COLO829 (cell line): Measurements from ENCODE around the gene CD36.
A peak's percentile ranks its signal among the peaks of the same experiment; 100 is the strongest.

Experiments
- DNase-seq: peaks from one replicate; pipeline ENCODE4 v3.0.0; 2012; ENCODE audit warnings: low spot score

Gene CD36

DNA sequence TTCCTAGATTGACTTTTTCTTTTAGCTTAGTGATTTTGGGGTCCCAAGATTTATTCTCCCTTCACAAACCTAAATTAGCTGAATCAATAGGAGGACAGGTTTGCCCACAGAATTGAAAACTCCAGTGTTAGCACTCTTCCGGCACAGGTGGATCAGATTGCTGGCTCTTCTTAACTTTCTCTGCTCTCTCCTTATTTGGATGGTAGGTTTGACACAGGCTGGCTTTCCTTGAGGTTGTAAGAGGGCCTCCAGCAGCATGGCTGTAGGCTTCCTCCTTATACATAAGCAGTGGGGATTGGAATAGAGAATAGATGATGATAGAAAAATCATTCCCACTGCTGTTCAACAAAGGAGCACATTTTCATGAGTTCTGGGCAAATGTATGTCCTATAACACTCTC is 9.4 kb upstream of the CD36 start:
- no peak for DNase-seq

DNA sequence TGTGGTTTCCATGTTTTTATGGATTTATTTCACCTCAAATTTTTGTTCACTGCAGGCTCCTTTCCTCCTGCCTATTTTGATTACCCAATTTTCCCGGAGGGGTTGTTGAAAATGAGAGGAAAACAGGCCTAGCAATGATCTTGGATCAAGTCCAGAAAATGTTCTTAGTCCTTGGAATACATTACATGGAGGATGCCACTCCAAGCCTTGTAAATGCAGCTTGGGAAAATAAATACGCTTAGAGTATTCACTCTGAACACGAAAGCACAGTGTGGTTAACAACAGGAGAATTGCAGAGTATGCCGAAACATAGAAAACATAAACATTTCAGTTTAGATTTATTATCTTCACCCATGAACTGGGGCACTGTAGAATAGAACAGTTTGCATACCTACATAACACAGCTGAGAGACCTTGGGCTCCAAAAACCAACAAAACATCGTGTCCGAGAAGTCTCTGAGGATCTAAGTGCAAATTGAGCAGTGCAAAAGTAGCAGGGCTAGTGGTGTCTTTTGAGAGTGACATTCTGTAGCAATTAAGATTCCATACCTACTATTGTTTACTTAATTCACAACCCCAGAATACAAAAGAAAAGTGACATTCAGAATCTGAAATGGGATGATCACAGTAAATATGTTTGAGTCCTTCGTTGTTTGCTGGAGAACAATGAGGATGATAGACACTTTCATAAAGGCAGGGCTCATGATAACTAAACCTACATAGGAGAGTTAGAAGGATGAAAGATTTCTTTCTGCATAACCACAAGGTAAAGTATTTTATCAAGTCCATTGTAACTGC is 7.6 kb upstream of the CD36 start:
- no peak for DNase-seq

DNA sequence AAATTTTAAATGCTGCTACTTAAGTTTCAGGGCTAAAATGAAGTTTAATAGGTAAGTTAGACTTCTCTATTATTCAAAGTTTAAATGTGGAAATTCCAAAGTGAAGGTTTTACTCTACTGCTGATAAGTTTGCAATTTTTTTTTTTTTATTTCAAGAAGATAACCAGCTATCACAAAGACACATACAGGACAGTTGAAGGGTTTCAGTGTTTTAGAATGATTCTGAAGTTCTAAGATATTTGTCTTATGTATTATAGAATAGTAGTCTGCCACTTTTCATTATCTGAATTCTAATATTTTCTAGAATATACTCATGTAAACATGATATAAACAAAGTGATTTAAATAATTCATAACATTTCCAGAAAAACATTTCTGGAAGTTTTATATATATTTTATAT is 7.0 kb upstream of the CD36 start:
- no peak for DNase-seq

DNA sequence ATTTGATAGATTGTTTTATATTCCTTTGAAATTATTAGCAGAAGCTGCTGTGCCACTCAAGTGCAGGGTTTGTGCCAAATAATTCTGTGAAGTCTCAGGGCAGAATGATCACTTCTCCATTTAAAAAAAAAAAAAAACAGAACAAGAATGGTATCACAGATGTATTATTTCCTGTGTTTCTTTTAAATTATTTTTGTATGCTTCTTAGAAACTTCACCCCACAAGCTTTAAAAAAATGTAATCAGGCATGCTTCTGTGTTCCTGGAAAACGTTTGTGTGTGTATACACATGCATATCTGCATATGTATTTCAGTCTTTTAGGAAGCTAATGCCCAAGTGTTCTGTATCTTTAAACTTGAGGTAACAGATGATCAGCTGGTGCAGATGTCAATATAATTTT is 6.3 kb upstream of the CD36 start:
- no peak for DNase-seq

DNA sequence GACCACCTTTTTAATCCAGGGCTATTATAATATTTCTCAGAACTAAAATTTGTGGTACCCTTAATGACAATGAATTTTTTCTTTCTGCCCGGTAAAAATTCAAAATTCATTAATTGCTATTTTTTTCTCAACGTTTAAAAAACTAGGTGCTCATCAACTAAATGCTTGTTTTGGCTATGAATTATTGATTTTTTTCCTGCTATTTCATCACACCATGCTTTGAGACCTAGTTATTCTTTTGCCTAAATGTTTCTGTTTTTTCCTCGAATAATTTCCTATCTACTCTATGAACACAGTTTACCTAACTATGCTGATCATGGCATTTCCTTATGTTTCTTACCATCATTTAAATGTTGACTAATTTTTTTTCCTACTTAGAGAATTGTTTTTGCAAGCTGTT is 5.6 kb upstream of the CD36 start:
- DNase-seq: no peak

DNA sequence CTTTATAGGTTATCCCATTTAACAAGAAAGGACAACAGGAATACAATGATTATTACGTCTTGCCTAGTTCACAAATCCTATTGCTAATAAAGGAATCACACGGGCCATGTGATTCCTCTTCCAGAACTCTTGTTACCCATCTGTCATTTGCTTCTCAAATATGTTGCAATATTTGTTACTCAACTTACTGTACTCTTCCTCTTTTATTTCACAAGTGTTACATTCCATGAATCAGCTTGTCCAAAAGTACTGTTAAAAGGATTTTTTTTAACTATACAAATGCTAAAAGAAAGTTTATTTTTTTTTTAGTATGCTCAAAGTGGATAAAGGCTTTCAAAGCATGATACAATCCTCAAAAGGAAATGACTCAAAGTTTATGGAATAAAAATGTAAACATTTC is 3.9 kb upstream of the CD36 start:
- DNase-seq: no peak

DNA sequence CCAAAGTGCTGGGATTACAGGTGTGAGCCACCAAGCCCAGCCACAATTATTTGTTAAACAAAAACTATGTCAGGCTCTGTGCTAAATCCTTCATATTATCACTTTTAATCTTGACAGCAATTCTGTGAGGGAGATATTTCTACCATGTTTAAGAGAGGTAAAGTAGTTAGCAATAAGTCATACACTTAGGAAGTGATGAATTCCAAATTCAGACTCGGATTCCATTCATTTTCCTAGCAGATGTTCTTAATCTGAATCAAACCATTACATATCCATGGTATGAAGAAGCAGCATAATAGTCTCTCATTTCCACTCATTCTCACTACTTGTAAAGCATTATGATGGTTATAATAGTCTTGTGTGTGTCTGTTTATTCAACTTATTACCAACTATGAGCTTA is 2.9 kb upstream of the CD36 start:
- no peak for DNase-seq

DNA sequence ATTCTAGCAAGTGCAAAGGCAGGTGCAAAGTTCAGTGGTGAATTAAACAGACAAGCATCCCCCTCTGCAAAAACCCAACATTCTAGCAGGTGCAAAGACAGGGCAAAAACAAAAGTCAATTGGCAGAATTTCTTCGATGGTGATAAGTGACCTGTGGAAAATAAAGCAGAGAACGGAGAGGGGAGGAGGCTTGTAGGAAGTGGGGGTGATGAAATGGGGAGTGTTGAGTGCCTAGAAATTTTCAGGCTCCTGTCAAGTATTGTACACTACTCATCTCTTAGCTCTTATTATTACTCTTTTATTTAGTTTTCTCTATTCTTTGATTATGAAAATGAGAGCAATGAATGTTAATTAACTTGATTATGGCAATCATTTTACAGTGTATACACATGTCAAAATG is 2.4 kb upstream of the CD36 start:
- no peak for DNase-seq

DNA sequence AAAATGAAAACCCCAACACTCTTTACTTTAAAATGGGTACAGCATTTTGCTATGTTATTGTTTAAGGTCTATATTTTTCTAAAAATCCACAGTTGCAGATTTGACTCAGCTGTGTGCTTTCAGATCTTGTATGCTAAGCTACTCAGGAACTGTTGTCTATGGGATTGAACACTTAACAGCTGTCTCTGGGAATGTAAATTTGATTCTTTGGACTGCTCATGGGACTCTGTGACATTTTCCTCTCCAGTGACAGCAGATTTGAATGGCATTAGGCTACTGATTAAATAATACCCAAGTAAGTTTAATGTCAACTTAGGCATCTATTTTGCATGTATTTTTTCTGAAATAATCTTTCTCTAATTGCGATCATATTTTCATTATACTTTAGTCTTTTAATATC is 1.7 kb upstream of the CD36 start:
- DNase-seq: no peak

DNA sequence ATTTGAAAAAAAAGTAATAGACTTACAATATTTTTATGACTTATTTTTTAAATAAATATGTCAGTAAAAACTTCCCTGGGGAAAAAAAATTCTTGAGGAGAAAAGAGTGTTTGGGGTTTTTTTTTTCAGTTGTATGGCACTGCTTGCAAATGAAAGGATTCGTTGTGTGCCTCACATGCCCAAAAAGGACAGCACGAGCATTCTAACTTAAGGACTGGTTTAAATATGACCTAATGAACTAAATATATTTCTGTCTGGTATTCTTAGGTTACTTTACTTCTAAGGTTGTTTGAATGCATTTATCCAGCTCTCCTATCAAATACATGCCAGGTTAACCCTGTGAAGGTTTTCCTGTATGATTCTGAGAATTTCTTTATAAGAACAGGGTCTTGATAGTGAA is 988 bp upstream of the CD36 start:
- peak; percentile 52 for DNase-seq

DNA sequence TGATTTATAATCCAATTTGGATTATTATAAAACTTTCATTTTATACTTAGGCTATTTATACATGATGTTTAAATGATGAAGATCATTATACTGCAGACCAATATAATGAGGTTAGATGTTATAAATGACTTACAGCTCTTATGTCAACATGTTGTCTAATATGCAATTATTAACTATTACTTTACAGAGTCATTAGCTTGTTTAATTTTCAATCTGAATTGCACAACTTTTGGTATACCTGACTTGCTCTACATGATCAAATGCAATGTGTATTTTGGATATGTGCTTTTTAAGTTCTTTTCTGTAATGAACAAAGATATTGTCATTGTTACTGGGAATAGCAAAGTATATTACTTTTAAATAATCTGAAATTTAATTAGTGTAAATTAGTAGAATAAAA is 569 bp downstream of the CD36 start:
- no peak for DNase-seq

DNA sequence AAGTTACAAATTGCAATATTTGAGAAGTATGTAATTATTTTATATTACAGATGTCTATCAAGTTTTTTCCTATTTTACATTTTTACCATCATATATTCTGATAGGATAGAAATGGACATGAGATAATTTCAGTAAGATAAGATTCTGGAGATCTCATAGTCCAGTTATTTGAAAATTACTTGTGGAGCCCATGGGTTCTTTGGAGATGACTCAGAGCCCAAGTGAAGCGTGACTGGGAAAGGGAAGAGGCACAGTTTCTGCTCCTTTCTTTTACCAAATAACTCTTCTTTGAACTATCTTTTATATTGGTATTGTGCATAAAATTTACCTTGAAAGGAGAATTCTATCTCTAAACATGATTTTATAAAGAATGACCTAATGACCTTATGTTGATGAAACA is 2.4 kb downstream of the CD36 start:
- DNase-seq: no peak

DNA sequence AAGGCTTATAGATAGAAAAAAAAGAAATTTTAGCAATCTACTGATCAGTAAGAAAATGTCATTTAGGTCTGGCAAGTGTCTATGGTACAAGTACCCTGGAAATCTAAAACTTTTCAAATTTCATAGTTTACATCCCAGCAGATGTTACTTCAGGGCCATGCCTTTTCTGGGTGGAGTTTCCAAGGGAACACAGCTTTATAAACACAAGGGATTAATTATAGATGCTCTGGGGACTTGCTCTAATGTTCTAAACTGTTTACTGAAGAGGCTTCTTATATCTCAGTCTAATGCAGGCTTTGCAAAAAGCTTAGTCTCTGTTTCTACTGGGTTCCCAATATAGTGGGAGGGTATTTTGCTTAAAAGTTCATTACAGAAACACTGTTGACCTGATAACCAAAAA is 3.1 kb downstream of the CD36 start:
- DNase-seq: no peak

DNA sequence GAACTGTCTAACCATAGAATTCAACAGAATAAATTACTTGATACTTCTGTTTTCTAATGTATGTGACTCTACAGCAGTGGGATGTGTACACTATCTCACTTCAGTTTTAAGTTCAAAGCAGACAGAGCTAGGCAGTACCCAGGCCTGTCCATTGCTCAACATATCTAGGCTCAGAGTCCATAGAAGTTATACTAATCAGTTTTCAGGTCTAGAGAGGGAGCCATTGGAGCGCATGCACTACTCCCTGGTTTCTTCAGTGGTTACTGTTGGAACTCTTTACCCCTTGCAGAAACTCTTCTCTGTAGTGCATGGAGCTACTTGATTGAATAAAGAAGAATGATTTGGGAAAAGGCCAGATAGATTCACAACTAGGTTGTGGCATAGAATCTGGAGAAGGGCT is 4.4 kb downstream of the CD36 start:
- no peak for DNase-seq

DNA sequence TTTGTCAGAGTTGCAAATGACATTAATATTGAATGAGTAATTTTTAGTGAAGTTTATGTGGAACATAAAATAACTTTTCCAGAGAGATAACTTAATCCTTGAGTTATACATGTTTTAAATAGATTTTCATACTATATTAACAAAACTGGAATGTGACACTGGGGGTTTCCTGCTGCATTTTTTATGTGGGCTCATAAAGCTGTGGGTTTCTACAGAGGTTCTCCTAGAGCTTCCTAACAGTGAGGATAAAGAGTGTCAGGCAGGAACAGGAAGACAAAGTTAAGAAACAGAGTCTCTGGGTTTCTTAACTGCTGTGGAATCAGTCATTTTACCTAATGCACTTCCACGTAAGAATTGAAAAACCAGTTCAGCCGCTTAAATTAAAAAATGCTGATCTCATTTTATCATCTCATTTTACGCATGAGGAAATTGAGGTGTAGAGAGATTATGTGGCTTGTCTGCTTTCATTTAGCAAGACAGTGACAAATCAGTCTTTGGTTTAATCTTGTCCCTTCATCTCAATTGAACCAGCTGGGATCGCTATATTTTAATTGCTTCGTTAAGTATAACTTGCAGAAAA is 5.0 kb downstream of the CD36 start:
- no peak for DNase-seq

DNA sequence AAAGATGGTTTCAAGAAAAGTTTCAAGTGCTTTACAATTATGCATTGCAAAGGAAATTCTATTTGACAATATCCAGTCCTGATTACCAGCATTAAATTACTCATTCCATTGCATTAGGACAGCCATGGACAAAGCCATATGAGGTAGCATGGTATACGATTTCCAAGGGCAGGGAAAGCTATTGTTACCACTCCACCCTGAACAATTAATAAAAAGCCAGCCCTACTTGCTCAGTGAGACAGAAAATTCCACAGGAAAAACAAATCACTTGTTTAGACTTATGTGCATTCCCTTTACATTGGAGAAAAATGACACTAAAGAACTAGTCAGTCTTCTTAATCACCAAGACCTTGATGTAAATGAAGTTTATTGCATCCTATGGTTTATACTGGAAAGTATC is 5.6 kb downstream of the CD36 start:
- DNase-seq: no peak

DNA sequence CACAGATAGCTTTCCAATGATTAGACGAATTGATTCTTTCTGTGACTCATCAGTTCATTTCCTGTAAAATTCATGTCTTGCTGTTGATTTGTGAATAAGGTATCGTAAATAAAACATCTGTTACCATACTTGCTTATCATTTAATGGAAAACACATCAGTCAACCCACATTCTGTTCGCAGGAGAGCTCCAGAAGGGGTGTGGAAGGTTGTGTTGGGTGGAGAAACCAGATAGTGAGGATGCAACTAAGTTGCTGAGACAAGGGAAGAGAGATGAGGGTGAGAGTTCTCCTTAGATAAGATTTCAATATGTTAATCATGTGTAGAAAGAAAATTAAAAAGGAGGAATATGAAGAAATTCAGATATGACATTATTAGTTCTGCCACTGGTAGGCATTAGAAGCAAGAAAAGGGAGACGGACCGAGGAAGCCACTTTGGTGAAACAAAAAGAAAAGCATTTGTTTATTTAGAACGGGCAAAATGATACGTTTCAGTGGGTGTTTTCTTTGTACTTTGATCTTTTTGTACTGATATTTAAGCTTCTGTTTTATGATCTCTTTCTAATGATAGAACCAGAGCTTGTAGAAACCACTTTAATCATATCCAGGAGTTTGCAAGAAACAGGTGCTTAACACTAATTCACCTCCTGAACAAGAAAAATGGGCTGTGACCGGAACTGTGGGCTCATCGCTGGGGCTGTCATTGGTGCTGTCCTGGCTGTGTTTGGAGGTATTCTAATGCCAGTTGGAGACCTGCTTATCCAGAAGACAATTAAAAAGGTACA is 7.8 kb downstream of the CD36 start:
- DNase-seq: no peak

DNA sequence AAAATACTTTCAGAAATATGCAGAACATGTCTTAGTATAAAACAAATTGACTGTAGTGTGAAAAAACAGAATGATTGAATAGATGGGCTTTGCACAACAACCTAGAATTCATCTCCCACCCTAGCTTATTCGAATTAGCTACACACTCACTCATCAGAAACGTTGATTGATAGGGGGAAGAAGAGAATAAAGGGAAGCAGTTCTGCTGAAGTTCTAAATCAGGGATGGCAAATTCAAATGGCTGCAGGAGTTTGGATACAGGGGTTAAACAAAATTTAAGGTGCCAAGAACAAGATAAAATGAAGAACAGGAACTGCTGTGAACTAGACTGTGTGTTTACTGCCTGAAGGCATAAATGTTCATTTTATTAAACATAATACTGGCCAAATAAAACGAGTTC is 9.0 kb downstream of the CD36 start:
- no peak for DNase-seq

DNA sequence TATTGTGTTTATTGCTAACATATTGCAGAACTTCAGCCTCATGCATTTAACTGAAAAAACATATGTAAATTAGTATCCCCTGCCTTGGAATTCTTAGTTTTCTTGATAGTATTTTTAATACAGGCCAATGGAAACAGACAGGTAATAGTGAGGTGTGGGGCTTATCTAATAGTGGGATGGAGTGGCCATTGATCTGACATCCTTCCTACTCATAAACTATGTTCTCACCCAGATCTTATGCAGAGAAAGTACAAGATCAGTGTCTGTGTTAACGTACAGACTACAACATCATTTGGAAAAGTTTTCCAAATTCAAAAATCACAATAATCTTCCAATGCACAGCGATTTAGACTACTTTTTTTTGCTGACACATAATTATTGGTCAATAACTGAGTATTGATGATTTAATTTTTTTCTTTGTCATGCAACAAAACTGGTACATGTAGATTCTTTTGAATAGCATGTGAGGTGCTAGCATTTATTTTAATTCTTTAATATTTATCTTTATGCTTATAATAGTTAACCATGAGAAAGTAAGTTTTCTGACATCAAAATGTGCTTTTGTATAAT is 9.7 kb downstream of the CD36 start:
- no peak for DNase-seq

DNA sequence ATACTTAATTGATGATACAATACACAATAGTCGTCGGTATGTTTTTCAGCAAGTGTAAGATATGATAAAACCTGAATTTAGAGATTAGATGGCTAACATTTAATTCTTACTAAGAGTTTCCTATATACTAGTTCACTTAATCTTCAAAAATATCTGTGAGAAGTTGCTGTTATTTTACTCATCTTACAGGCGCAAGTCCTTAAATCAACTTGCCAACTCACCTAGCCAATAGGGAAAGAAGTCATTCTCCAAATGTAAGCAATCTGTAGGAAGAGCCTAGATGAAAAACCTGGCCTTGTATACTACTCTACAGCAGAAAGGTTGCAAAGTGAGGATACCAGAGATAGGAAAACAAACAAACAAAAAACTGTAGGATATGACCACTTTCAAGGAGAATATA is 10.6 kb downstream of the CD36 start:
- DNase-seq: no peak

DNA sequence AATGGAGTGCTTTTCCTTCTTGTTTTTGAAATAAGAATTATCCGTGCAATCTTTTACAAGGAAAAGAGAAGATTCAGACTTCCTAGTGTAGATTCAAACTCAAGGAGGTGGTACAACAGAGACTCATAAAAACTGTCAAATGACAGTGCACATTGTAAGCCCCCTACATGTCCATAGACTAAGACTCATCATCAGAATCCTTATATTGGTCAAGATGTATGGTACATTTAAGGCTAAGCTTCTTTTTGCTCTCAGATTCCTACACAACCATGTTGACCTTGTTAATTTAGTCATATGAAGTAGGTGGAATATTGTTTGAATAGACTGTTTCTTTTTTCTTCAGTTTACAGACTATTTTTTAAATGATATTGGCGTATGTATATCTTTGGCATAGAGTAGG is 11.6 kb downstream of the CD36 start:
- DNase-seq: no peak

DNA sequence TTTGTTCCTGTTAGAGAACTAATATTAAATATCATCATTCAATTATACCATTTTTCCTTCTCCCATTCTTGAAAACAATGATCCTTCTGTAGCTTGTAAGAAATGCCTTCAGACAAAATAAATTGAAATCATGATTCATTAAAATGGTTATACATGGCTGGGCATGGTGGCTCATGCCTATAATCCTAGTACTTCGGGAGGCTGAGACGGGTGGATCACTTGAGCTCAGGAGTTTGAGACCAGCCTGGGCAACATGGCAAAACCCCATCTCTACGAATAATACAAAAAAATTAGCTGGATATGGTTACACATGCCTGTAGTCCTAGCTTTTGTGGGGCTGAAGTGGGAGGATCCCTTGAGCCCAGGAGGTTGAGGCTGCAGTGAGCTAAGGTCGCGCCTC is 13.0 kb downstream of the CD36 start:
- no peak for DNase-seq

DNA sequence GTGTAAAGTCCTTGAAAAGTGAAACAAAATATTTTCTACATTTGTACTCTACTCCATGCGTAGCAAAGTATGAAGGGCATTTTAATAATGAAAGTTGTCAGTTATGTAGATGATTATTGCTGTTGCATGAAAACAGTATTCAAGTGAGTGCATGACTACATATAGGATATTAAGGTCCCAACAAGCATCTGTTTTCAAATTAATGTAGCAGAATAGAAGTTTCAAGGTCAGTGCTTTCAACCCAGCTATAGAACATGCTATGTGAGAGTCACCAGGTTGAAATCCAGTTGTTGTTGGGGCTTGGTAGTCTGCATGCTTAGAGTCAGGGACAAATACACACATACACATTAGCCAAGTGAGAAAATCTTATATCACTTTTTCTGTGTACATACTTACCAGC is 14.8 kb downstream of the CD36 start:
- DNase-seq: no peak
